K562 (cell line): ENCODE results near the gene PTPN7. TPM values are rescaled to one million over a fixed set of nuclear protein-coding genes. Genes with fewer than 3 reads are reported as not detected.

Experiments
- ARID2 ChIP-seq: fragments of 450-650 bp; IDR thresholded peaks from 2 replicates; pipeline ENCODE4 v1.6.1; 2017; ENCODE audit warnings: antibody characterized with exemption, mild to moderate bottlenecking
- E2F8 ChIP-seq: fragments of 450-650 bp; IDR thresholded peaks from 2 replicates; pipeline ENCODE4 v1.7.1; 2018; ENCODE audit warnings: mild to moderate bottlenecking, low read depth; ENCODE audit not compliant: partially characterized antibody
- MTF1 ChIP-seq: fragments of 250-450 bp; sonication (Bioruptor Pico); IDR thresholded peaks from 2 replicates; pipeline ENCODE4 v1.9.0; 2021; ENCODE audit warnings: moderate library complexity, mild to moderate bottlenecking, inconsistent platforms, borderline replicate concordance
- MXD1 ChIP-seq: fragments of 250-450 bp; sonication (Bioruptor Pico); IDR thresholded peaks from 2 replicates; pipeline ENCODE4 v1.8.0; 2021; ENCODE audit warnings: borderline replicate concordance, mild to moderate bottlenecking, moderate library complexity; ENCODE audit not compliant: poor library complexity, severe bottlenecking
- POLR2AphosphoS2 ChIP-seq: IDR thresholded peaks from 2 replicates; pipeline ENCODE4 v1.6.1; 2012; ENCODE audit warnings: low read length, improper control_type of control experiment
- ZNF318 ChIP-seq, 2 experiments: fragments of 450-650 bp; IDR thresholded peaks; 2 replicates each; pipeline ENCODE4 v1.6.1; 2016; ENCODE audit warnings: mild to moderate bottlenecking in 2 of 2, borderline replicate concordance in 1 of 2, low read depth in 1 of 2, moderate library complexity in 1 of 2
- ZNF639 ChIP-seq, 2 experiments: fragments of 200-800 bp in 1 of 2; sonication (Bioruptor generic) in 1 of 2; sonication (generic) in 1 of 2; formaldehyde crosslinking in 1 of 2; IDR thresholded peaks in 1 of 2; conservative IDR thresholded peaks in 1 of 2; 2 replicates each; pipeline versions ENCODE4 v1.5.0 to v1.6.1; 2016 to 2020; ENCODE audit warnings: missing compliant biosample characterization in 1 of 2, missing genetic modification characterization in 1 of 2, missing genetic modification reagents in 1 of 2
- ZNF740 ChIP-seq, 3 experiments: fragments of 200-800 bp in 1 of 3; sonication (Bioruptor generic) in 1 of 3; sonication (generic) in 1 of 3; formaldehyde crosslinking in 1 of 3; IDR thresholded peaks; 2 replicates each; pipeline versions ENCODE4 v1.6.1 to v1.8.0; 2016 to 2022; ENCODE audit warnings: mild to moderate bottlenecking in 2 of 3, missing compliant biosample characterization in 2 of 3, missing genetic modification characterization in 2 of 3, missing genetic modification reagents in 1 of 3
- polyA plus RNA-seq, 8 experiments: library from polyadenylated mRNA; depleted of rRNA in 4 of 8; stranded (reverse) in 5 of 8; unstranded in 3 of 8; fragments of >200 nt; fragmentation: Nextera tagmentation in 2 of 8; fragmentation: Illumina TruSeq in 1 of 8; extraction: Ambion mirVana in 2 of 8; extraction: Trizol in 1 of 8; gene quantifications; 2 replicates each; pipeline versions ENCODE4 v1.2.1 to v1.2.3, GENCODE V29; 2011 to 2014; ENCODE audit warnings: inconsistent platforms in 1 of 8, missing spikeins in 1 of 8
- total RNA-seq, 7 experiments: library from RNA; depleted of rRNA in 6 of 7; stranded (reverse); fragments of >200 nt in 6 of 7; fragmentation: Illumina TruSeq in 2 of 7; extraction: Trizol in 2 of 7; gene quantifications; 2 replicates each; pipeline versions ENCODE4 v1.2.1 to v1.2.3, GENCODE V29; 2011 to 2021; ENCODE audit warnings: low replicate concordance in 1 of 7

PTPN7 gene
- total and polyA plus RNA-seq, 9 of the 15 experiments (the other 6 are each of a cell fraction or from before 2014, with no cell fraction given): 18.7 to 144 (median 120) TPM

GRCh38 chr1:202159534-202160371 lies 649 bp downstream of the PTPN7 start (continued):
- TF ChIP-seq ZNF740 (CRISPR knock-in tag; IDR thresholded peaks at IDR 0.05) (no peak; the same call in 1 of the 2 replicates), ZNF740 (tag; IDR thresholded peaks at IDR 0.05) (peak; percentile 23 to 76; a peak in 1 of 4 replicates), MXD1 (CRISPR knock-in tag) (no peak), ARID2 (peak; percentile 58), POLR2AphosphoS2 (no peak; the same call in 1 of the 2 replicates), ZNF639 (CRISPR knock-in tag; conservative IDR thresholded peaks at IDR 0.05 in 1 of 2, IDR thresholded peaks at IDR 0.05 in 1 of 2) (0 out of 4 replicates have a peak, but pooled peaks of 1 of the 2 experiments have one; percentile 18), MTF1 (no peak), ZNF318 (IDR thresholded peaks at IDR 0.05; ENCODE audit: borderline replicate concordance in 1 of 2, low read depth in 1 of 2) (no peak), E2F8 (peak; percentile 53)
